Gastroesophageal sphincter (tissue), 4 donors: ENCODE results near the gene F2. TPM values are rescaled to one million over a fixed set of nuclear protein-coding genes. Genes with fewer than 3 reads are reported as not detected.
"Not testable (repeated sequence)": the region's sequence is repeated elsewhere in the genome, so short reads cannot be mapped to it uniquely, and the experiment has no call there.

Experiments used
- ATAC-seq: fragments of 150-250 bp; one replicate; pipeline ENCODE4 v1.9.1; 2016; ENCODE audit warnings: mild to moderate bottlenecking, moderate library complexity
- H3K27ac ChIP-seq, 4 donors: fragments of 200-600 bp; sonication (generic) in 3 of 4; 1 replicate in 3 of 4; 2 replicates in 1 of 4; pipeline ENCODE4 v1.5.1; 2016 to 2019
- H3K27me3 ChIP-seq: fragments of 200-600 bp; sonication (generic); one replicate; pipeline ENCODE4 v1.5.1; 2019
- H3K36me3 ChIP-seq, 2 donors: fragments of 200-600 bp; sonication (generic); one replicate each; pipeline ENCODE4 v1.5.1; 2019; ENCODE audit warnings: control low read depth in 1 of 2
- H3K4me1 ChIP-seq, 3 donors: fragments of 200-600 bp; sonication (generic); 1 replicate in 2 of 3; 2 replicates in 1 of 3; pipeline ENCODE4 v1.5.1; 2016 to 2019; ENCODE audit warnings: control low read depth in 2 of 3
- H3K4me3 ChIP-seq, 2 donors: fragments of 200-600 bp; sonication (generic); one replicate each; pipeline ENCODE4 v1.5.1; 2019; ENCODE audit warnings: mild to moderate bottlenecking in 1 of 2, moderate library complexity in 1 of 2
- H3K9me3 ChIP-seq, 3 donors: fragments of 200-600 bp; sonication (generic); one replicate each; pipeline ENCODE4 v1.5.1; 2017 to 2019; ENCODE audit warnings: control low read depth in 2 of 3
- CTCF ChIP-seq, 4 experiments: fragments of 200-600 bp in 2 of 4; fragments of 450-650 bp in 2 of 4; sonication (generic) in 1 of 4; IDR thresholded peaks; one replicate each; pipeline ENCODE4 v1.5.1; 2017 to 2019; ENCODE audit warnings: antibody characterized with exemption in 4 of 4, mild to moderate bottlenecking in 2 of 4, moderate library complexity in 2 of 4
- EP300 ChIP-seq: sonication (generic); formaldehyde crosslinking; IDR thresholded peaks from one replicate; pipeline ENCODE4 v1.6.1; 2017; ENCODE audit warnings: antibody characterized with exemption, mild to moderate bottlenecking
- POLR2A ChIP-seq, 2 donors: fragments of 450-650 bp; IDR thresholded peaks; one replicate each; pipeline ENCODE4 v1.6.1; 2017; ENCODE audit warnings: antibody characterized with exemption in 2 of 2, mild to moderate bottlenecking in 2 of 2, moderate library complexity in 1 of 2
- POLR2AphosphoS5 ChIP-seq: sonication (generic); formaldehyde crosslinking; IDR thresholded peaks from one replicate; pipeline ENCODE4 v1.6.1; 2017; ENCODE audit warnings: antibody characterized with exemption
- WGBS, 2 donors: methylation state at CpG; one replicate each; pipeline ENCODE4 v1.1.5; 2018; ENCODE audit warnings: low coverage in 1 of 2; 5-methylcytosine and 5-hydroxymethylcytosine counted together
- total RNA-seq, 4 donors: library from RNA; depleted of rRNA; stranded (reverse); fragments of >200 nt; gene quantifications; one replicate each; pipeline ENCODE4 v1.1.0, GENCODE V29; 2016

The F2 gene
- total RNA-seq, 4 donors from 2014 or later = 0.62 to 3.6 TPM; not detected in 2

- Histone ChIP-seq H3K27me3 (no peaks in the 10 kb centered on the region), H3K36me3 (peaks cover 0 to 52% of the 10 kb centered on the region in 2 donors), H3K4me3 (peak overlapping the region; percentile 74 to 96), H3K9me3 (no peaks in the 10 kb centered on the region), H3K4me1 (peaks cover 0 to 61% (median 43%) of the 10 kb centered on the region in 3 donors), H3K27ac (peak overlapping the region; percentile 71 to 93 (median 88))
- TF ChIP-seq POLR2A (IDR thresholded peaks at IDR 0.05) (no peak), POLR2AphosphoS5 (no peak), EP300 (no peak), CTCF (IDR thresholded peaks at IDR 0.05) (no peak)
- WGBS, 2 donors = 0% methylated on average over 3 of the region's 29 CpGs; no CpG with 5 or more reads in 1 of the 2 donors
- ATAC-seq = no peak
Observed at GRCh38 chr11:46701078-46701654, 17.8 kb upstream of the F2 start.

GRCh38 chr11:46705070-46705688, 13.8 kb upstream of the F2 start:
- H3K36me3 ChIP-seq = peaks cover 0 to 64% of the 10 kb centered on the region in 2 donors
- H3K27ac ChIP-seq = no peak overlapping the region
- 100% methylated on average over 1 of the region's 31 CpGs; no CpG with 5 or more reads in 1 of the 2 donors for WGBS, 2 donors
- ATAC-seq = no peak
- TF ChIP-seq EP300 (no peak), CTCF (IDR thresholded peaks at IDR 0.05) (no peak), POLR2AphosphoS5 (no peak), POLR2A (IDR thresholded peaks at IDR 0.05) (no peak)
- no peaks in the 10 kb centered on the region for H3K9me3 ChIP-seq
- H3K4me1 ChIP-seq = peaks cover 0 to 23% (median 11%) of the 10 kb centered on the region in 3 donors
- H3K4me3 ChIP-seq = no peak overlapping the region
- H3K27me3 ChIP-seq = no peaks in the 10 kb centered on the region

- peaks cover 0 to 29% (median 5%) of the 10 kb centered on the region in 3 donors for H3K4me1 ChIP-seq
- 73 to 93% methylated on average over 3 of the region's 7 CpGs for WGBS, 2 donors
- no peak overlapping the region for H3K4me3 ChIP-seq
- H3K36me3 ChIP-seq = peaks cover 0 to 64% of the 10 kb centered on the region in 2 donors
- TF ChIP-seq POLR2AphosphoS5 = no peak
- no peak for TF ChIP-seq CTCF (IDR thresholded peaks at IDR 0.05)
- H3K9me3 ChIP-seq = no peaks in the 10 kb centered on the region
- H3K27me3 ChIP-seq = no peaks in the 10 kb centered on the region
- ATAC-seq = no peak
- no peak overlapping the region for H3K27ac ChIP-seq
Observed at GRCh38 chr11:46706886-46707285, 12.1 kb upstream of the F2 start.

DNA sequence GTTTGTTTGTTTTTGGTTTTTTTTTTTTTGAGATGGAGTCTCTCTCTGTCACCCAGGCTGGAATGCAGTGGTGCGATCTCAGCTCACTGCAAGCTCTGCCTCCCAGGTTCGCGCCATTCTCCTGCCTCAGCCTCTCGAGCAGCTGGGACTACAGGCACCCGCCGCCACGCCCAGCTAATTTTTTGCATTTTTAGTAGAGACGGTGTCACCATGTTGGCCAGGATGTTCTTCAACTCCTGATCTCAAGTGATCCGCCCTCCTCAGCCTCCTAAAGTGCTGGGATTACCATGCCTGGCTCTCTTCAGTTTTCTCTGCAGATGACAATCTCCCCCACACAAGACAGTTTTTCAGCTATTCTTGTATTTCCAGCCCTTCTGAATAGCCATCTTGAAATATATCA, 9.7 kb upstream of the F2 start:
- 86 to 90% methylated on average over 5 to 7 of the region's 9 CpGs for WGBS, 2 donors

DNA sequence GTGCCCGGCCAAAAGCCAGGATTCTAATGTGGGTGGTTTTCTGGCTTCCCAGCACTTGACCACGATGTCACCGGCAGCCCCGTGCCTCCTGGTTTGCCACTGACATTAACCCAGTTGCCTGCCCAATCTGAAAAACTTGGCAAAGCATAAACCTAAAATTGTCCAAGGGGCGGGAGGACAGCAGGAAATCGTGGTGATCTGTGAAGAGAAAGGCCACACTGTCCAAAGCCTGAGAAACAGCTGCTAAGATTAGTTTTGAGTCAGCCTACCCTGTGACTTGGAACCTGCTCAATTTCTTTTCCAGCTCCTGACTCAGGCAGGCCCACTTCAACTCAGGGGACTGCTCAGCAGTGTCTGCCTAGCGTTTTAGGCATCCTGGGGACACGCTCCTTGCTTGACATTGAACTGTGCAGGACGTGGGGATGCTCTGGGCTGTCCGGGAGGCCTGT, 8.2 kb upstream of the F2 start:
- TF ChIP-seq POLR2AphosphoS5 (peak; percentile 52), POLR2A (IDR thresholded peaks at IDR 0.05) (no peak), CTCF (IDR thresholded peaks at IDR 0.05) (no peak), EP300 (no peak)
- 21 to 60% methylated on average over 3 to 6 of the region's 10 CpGs for WGBS, 2 donors
- H3K4me1 ChIP-seq = peaks cover 0 to 15% (median 0%) of the 10 kb centered on the region in 3 donors
- H3K36me3 ChIP-seq = peaks cover 0 to 25% of the 10 kb centered on the region in 2 donors
- peak; percentile 93 for ATAC-seq
- H3K4me3 ChIP-seq = no peak overlapping the region
- H3K9me3 ChIP-seq = no peaks in the 10 kb centered on the region
- peak overlapping the region; percentile 2 to 80 (median 76) for H3K27ac ChIP-seq
- H3K27me3 ChIP-seq = no peaks in the 10 kb centered on the region

More for the DNA sequence above, 9.7 kb upstream of the F2 start:
- Histone ChIP-seq H3K36me3 (peaks cover 0 to 40% of the 10 kb centered on the region in 2 donors), H3K4me1 (peaks cover 0 to 15% (median 0%) of the 10 kb centered on the region in 3 donors)
- not testable (repeated sequence) for H3K9me3 ChIP-seq, ATAC-seq, H3K27me3 ChIP-seq, H3K4me3 ChIP-seq, H3K27ac ChIP-seq
